IPS DF 19.7 (cell line): Measurements from ENCODE around the gene FNDC10.

Source experiments
- DNase-seq: peaks from one replicate; pipeline ENCODE4 v3.0.0-alpha.2; 2013; ENCODE audit warnings: low read depth, low spot score

The FNDC10 gene

DNA sequence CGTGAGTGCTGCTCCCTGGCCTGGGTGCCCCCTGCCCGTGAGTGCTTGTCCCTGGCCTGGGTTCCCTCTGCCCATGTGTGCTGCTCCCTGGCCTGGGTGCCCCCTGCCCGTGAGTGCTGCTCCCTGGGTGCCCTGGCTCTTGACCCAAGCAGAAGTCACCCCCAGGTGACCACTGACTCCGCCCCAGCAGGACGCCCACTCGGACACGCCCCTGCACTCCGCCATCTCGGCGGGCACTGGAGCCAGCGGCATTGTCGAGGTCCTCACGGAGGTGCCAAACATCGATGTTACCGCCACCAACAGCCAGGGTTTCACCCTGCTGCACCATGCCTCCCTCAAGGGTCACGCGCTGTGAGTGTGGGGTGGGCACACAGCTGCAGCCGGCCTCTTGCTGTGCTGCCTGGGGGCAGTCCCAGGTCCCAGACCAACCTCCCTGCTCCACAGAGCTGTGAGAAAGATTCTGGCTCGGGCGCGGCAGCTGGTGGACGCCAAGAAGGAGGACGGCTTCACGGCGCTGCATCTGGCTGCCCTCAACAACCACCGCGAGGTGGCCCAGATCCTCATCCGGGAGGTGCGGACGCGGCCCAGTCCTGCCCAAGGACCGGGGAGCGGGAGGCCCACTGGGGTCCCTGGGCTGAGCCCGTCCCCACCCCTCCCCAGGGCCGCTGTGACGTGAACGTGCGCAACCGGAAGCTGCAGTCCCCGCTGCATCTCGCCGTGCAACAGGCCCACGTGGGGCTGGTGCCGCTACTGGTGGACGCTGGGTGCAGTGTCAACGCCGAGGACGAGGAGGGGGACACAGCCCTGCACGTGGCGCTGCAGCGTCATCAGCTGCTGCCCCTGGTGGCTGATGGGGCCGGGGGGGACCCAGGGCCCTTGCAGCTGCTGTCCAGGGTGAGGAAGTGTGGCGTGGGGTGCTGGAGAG, 28.2 kb upstream of the FNDC10 start:
- DNase-seq, result no peak

DNA sequence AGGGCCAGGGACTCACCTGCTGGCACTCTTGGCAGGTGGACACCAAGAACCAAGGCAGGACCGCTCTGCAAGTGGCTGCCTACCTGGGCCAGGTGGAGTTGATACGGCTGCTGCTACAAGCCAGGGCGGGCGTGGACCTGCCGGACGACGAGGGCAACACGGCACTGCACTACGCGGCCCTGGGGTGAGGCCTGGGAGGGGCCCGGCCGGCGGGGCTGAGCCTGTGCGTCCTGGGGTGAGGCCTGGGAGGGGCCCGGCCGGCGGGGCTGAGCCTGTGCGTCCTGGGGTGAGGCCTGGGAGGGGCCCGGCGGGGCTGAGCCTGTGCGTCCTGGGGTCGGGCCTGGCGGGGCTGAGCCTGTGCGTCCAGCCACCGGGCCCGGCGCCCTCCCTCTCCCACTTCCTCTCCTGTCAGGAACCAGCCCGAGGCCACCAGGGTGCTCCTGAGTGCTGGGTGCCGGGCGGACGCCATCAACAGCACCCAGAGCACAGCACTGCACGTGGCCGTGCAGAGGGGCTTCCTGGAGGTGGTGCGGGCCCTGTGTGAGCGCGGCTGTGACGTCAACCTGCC, 27.4 kb upstream of the FNDC10 start:
- DNase-seq, result no peak

DNA sequence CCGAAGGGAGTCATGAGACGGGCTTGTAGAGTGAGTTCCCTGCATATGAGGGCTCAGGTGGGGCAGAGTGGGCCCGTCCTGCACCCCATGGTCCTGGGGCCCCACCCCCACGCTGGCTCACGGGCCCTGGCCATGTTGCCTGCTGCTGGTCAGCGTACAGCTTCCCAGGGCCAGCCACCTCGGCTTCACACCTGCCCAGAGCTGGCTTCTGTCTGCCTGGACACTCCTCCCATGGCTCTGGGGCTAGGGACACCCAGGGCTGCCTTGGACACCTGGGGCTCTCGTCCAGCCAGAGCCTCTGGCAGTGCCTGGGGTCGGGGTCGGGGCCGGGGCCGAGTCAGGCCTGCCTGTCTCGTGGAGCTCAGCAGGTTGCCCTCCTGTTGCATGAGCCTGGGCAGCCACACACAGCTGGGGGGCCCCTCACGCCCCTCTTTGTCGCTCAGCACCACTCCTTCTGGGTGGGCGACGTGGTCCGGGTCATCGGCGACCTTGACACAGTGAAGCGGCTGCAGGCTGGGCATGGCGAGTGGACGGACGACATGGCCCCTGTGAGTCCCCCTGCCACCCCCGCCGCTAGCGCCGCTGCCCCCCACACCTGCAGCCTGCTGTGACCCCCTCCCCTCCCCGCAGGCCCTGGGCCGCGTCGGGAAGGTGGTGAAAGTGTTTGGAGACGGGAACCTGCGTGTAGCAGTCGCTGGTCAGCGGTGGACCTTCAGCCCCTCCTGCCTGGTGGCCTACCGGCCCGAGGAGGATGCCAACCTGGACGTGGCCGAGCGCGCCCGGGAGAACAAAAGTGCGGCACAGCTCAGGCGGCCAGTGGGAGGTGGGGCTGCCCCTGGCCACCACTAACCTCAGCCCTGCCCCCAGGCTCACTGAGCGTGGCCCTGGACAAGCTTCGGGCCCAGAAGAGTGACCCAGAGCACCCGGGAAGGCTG, 26.5 kb upstream of the FNDC10 start:
- no peak for DNase-seq

DNA sequence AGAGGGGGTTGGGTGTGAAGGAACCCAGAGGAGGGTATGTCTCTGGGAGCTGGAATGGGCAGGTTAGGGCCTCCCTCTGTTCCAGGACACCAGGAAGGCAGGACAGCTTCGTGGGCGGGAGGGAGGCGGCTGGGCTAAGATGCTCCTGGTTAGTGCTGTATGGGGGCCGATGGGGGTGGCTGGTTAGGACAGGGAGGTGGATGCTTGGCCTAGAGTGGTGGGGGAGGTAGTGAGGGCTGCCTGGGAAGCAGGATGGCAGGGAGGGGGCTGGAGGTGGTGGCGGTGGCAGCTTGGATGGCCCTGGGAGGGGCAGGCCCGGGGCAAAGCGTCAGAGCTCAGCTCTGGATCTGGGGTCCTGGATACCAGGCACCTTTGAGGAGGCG, 25.9 kb upstream of the FNDC10 start:
- DNase-seq, result no peak

DNA sequence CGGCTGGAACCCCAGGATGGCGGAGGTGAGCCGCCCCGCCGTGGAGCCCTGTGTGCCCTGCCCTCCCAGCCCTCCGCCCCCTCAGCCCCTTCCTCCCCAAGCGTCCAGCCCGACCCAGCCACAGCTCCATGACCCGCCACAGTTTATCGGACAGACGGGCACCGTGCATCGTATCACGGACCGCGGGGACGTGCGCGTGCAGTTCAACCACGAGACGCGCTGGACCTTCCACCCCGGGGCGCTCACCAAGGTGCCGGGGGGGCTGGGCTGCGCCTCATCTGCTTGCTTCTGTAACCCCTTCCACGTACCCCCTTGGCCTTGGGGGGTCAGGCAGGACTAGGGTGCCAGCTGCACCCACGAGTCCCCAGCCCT, 25.5 kb upstream of the FNDC10 start:
- DNase-seq, result no peak

DNA sequence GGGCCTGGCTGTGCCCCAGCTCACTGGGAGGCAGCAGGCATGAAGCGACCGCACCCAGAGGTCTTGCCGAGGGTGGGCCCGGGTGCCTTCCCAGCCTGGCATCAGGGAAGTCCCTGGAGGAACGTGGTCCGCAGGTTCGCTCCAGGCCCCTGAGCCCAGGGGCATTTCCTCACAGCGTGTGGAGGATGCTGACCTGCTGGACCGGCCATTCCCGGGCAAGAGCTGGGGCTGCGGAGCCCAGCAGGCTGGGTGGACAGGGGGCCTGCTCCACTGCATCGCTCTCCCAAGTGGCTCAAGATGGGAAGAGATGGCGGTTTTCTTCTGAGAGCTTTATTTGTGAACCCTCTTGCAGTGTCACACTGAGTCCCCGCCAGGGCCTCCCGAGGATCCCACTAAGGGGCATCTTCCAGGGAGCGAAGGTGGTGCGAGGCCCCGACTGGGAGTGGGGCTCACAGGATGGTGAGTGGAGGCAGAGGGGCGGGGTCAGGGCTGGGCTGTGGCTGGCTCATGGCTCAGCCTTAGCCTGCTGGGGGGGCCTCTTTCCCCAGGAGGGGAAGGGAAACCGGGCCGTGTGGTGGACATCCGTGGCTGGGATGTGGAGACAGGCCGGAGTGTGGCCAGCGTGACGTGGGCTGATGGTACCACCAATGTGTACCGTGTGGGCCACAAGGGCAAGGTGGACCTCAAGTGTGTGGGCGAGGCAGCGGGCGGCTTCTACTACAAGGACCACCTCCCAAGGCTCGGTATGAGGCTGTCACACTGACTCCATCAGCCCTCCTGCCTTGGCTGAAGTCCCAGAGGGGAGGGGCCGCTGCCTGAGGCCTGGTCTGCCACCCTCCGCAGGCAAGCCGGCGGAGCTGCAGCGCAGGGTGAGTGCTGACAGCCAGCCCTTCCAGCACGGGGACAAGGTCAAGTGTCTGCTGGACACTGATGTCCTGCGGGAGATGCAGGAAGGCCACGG, 24.8 kb upstream of the FNDC10 start:
- DNase-seq, result no peak

DNA sequence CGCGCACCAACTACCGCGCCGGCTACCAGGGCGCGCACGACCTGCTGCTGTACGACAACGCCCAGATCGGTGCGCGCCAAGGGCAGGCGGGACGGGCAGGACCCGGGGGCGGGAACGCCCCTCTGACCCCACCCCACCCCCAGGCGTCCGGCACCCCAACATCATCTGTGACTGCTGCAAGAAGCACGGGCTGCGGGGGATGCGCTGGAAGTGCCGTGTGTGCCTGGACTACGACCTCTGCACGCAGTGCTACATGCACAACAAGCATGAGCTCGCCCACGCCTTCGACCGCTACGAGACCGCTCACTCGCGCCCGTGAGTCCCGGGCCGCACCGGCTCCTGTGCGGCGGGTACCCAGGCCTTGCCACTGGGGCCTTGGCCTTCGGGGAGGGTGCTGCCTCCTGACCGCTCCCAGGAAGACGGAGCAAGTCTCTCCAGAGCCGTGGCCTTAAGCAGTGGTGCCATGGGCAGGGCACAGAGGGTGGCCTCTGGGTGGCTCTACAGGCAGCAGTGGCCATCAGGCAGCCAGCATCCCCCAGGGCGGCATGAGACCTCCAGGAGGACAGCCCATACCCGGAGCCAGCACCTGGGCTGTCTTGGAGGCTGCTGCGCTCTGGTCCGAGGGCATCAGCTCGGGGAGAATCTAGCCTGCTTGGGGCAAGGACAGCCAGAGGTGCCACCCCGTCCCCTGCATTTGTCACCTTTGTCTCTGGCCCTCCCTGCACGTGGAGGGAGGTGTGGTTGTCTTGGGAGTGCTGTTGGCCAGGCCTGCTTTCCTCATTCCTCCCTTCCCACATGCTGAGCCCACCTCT, 23.9 kb upstream of the FNDC10 start:
- no peak for DNase-seq

DNA sequence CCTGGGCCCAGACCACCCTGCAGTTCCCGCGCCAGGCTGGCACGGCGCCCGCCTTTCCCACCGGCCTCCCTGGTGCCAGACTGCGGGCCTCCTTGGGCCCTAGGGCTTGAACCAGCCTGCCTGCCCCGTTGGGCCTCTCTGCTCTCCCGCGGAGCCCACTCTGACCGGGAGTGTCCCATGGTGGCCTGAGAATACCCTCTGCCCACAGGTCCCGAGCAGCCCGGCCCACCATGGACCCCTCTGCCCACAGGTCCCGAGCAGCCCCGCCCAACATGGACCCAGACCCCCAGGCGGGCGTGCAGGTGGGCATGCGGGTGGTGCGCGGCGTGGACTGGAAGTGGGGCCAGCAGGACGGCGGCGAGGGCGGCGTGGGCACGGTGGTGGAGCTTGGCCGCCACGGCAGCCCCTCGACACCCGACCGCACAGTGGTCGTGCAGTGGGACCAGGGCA, 23.3 kb upstream of the FNDC10 start:
- DNase-seq, result no peak

DNA sequence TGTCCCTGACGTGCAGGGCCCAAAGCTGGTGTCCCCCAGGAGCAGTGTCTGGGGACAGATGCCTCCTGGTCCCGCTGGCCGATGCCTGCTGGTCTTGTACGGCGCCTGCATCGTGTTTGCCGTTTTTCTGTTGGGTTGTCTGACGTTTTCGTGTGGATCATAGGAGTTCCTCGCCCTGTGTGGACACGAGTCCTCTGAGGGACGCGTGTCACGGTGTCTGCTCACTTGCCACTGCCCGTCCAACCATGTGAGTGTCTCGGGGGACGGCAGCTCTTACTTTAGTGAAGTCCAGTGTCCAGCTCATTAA, 22.8 kb upstream of the FNDC10 start:
- no peak for DNase-seq

DNA sequence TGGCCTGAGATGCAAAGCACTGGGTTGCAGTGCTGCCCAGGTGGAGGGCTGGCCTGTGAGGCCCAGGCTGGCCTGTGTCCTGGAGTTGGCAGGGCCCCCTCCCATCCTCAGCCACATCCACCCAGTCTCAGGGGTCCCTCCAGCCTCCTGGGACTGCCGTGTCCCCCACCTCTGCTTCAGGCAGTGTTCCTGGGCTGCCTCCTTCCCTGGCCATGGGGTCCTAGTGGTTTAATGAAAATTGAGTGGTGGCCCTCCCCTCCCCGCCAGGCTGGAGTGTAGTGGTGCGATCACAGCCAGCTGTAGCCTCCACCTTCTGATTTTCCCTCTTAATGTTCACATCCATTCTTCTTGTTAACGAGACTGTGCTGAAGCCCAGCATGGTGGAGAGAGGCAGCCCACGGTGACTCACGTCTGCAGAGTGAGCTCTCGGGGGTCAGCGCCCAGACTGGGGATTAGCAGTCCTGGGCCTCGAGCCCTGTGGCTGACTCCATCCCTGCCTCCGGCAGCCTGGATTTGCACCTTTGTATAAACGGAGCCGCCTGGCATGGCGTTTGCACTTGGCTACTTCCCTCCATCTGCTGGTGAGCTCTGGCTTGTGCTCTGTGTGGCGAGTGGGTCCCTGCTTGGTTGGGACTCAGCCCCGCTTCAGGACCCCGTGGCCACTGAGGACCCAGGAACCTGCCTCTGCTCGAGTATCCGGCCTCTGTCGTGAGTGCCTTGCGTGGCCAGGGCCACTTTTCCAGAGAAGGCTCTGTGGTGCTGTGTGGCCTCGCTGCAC, 22.3 kb upstream of the FNDC10 start:
- DNase-seq, result no peak

DNA sequence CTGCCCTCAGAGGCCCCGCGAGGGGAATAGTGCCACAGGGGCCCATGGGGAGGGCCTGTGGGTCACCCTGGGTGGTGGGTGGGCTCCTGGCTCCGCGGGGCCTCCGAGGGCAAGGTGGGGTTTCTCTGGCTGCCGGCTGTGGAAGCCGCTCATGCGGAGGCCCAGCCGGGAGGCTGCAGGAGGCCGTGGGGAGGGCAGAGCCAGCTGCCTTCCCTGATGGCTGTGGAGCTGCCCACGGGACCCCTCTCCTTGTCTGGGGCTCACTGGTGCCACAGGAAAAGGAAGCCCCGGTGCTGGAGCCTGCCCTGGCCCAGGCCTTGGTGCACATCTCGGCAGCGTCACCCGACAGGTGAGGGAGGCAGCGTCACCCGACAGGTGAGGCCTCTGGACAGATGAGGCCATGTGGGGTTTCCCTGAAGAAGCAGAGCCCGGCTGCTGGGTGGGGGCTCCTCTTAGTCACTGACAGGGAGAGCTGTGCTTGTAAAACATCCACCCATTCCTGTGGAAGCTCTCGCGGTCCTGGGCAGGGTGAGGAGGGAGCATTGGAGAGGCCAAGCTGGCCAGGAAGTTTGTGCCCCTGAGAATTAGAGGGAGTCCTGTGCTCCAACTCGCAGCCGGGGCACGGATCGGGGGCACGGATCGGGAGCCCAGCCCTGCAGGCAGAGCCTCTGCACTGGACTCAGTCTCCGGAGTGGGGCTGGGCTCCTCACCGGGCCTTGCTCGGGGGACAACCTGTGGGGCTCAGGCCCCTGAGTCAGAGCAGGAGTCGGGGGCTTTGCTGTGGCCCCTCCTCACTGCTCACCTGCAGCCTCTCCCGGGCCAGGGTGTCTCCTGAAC, 21.5 kb upstream of the FNDC10 start:
- no peak for DNase-seq

DNA sequence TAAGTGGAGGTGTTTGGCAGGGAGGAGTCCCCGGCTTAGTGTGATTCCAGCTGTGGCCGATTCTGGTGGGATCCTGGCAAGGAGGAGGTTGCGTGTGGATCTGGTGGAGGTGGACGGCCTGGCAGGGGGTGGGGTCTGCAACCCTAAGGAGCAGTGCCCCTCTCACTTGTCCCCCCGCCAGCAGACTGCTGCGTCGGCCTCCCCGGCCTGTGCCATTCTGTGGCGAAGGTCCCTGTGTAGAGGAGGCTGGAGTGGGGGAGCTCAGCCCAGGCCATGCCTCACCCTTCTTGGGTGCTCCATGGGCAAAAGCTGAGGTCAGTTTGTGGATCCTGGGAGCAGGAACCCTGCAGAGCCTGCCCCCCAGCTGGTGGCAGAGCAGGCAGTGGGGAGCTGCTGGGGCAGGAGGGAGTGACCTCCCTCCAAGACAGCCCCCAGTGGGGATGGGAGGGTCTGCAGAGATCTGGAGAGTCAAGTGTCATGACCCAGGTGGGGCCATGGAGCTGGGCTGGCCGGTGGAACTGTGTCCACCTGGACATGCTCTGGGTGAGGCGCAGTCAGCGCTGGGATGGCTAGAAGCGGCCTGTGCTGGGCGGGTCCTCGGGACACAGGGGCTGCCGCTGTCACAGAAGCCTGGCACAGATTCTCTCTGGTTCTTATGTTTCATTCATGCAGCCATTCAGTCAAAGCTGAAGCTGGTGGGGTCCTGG, 20.7 kb upstream of the FNDC10 start:
- no peak for DNase-seq

DNA sequence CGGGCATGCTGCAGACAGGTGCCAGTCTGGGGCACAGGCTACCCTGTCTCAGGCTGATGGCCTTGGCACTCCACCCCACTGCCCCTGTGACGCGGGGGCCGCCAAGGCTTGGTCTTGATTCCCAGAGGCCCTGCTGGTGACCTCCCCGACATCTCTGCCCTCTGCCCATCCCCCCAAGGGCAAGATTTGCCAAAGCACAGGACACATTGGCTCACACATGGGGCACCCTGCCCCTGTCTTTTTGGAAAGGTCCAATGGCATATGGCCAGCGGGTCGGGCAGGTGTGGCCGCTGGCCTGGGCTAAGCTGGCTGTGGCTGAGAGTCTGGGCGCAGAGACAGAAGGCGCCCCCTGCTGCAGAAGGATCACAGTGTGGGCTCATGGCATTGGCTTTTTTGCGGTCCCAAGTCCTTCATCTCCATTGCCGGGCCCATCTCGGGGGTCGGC, 20.0 kb upstream of the FNDC10 start:
- DNase-seq, result no peak

DNA sequence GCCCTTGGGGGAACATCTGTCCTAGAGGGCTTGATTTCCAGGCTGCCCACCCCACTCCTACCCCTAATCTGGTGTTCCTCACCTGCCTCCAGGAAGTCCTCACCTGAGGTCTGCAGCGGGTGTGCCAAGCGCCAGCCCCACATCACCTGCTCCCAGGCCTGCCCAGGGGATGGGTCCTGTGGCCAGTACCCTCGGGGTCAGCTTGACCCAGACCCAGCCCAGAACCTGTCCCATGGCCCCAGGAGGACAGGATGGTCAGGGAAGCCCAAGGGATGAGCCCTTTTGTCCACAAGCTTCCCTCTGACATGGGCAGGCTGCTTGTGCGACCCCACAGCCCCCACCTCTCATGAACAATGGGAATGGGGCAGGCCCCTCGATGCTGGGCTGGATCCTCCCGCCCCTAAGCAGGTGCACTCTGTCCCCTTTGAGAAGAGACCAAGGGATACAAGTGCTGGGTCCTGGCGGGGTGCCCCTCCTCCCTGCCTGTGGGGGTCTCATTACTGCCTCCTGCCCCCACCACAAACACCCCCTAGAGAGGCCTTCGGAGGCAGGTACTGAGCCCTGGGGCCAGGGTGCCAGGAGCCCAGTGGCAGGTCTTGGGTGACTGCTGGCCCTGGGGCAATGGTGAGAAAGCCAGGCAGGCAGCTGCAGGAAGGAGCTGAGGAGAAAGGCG, 18.6 kb upstream of the FNDC10 start:
- DNase-seq, result no peak

DNA sequence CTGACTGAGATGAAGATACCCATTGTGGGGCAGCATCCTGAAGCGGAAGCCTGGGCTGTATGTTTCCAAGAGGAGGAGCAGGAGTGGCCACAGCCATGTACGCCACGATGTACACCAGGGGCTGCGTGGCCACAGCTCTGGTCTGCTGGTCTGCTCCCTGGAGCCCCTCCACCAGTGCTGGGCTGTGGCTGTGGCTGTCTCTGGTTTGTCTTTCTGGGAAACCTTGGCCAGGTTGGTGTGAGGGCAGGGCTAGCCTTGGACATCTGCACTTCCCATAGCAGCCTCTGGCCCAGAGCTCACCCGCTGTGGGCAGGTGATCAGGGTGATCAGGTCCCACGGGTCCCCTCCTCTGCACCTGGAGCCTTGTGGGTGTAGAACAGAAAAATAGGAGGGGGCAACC, 18.0 kb upstream of the FNDC10 start:
- DNase-seq, result no peak

DNA sequence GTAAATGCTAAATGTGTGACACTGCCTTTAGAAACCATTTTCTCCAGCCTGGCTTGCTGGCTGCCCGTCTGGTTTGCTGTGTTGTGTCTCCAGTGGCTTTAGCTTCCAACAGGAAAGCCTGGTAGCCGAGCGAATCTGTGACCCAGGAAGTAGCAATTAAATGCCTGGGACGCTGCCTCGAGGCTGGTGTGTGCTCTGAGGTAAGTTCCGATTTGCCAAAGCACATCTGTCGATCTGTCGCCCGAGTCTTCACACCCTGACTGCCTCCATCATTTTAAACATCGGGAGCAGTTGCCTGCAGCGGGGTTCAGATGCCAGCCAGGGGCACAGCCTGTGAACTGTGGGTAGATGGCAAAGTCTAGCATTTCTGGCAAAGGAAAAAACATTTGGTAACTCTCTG, 17.6 kb upstream of the FNDC10 start:
- DNase-seq, result no peak

DNA sequence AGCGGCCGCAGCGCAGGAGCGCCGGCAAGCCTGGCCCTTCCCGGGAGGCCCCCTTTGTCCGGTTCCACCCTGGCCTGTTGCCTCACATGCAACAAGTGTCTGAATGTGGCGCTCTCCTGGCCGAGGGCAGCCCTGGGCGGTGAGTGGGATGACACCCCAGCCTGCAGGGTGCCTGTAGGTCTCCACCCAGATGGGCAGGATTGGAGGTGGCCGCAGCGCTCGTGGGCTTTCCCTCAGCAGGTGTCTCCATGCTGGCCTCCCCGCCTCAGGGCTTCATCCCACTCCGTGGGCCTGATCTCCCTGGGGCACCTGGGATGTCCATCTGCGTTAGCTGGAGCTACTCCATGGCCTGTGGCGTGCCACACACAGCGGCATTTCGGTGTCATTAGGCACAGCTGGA, 16.9 kb upstream of the FNDC10 start:
- no peak for DNase-seq
